Subcutaneous adipose tissue (tissue), 4 donors: ENCODE data around the gene MOB3B. TPM values are rescaled to one million over a fixed set of nuclear protein-coding genes. Genes with fewer than 3 reads are reported as not detected.

ENCODE experiments used
- total RNA-seq, 4 donors: library from RNA; depleted of rRNA; stranded (reverse); fragments of >200 nt; gene quantifications; one replicate each; pipeline ENCODE4 v1.1.0, GENCODE V29; 2016
- TF ChIP-seq, protein P1 (sequence below): fragments of 450-650 bp; IDR thresholded peaks from one replicate; pipeline ENCODE4 v1.5.1; 2016; ENCODE audit warnings: low read depth, mild to moderate bottlenecking, control low read depth, antibody characterized with exemption, moderate library complexity

Gene MOB3B
- total RNA-seq, 4 donors from 2014 or later = 11.9 to 13.4 (median 12.6) TPM

DNA sequence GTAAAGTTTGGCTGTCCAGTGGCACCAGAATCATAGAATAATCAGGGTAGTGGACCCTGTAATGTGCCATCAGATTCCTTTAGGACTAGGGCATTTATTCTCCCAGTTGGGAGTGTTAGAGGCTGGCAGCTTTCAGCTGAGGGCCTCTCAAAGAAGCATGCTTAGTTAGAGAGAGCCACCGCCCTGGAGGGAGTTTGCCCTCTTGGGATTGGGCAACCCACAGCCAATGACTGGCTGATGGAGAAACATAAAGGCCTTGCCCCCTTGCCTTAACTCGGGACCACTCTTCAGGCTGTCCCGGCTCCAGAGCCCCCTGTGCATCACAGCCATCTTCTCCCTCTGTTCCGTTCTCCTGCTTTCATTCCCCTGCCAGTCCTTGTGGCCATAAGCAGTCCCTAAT is 26.0 kb downstream of the MOB3B start:
- TF ChIP-seq, protein P1, sequence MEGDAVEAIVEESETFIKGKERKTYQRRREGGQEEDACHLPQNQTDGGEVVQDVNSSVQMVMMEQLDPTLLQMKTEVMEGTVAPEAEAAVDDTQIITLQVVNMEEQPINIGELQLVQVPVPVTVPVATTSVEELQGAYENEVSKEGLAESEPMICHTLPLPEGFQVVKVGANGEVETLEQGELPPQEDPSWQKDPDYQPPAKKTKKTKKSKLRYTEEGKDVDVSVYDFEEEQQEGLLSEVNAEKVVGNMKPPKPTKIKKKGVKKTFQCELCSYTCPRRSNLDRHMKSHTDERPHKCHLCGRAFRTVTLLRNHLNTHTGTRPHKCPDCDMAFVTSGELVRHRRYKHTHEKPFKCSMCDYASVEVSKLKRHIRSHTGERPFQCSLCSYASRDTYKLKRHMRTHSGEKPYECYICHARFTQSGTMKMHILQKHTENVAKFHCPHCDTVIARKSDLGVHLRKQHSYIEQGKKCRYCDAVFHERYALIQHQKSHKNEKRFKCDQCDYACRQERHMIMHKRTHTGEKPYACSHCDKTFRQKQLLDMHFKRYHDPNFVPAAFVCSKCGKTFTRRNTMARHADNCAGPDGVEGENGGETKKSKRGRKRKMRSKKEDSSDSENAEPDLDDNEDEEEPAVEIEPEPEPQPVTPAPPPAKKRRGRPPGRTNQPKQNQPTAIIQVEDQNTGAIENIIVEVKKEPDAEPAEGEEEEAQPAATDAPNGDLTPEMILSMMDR = no peak

DNA sequence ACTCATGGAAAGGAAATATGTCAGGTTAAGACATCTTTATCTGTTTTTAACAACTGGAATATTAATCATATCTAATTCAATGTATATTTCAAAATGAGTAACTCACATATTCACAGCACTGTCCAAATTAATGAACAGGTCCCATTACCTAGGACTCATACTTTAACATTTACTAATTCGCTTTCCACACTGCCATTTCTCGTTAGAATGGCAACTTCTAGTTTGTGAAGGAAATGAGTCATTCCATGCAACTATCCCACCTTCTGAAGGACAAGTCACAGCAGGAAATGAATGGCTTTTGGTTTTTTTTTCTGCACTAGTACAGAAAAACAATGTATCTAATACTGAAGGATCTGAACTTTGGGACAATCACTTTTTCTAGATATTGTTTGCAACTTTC is 30.2 kb downstream of the MOB3B start:
- TF ChIP-seq, protein P1 = no peak

DNA sequence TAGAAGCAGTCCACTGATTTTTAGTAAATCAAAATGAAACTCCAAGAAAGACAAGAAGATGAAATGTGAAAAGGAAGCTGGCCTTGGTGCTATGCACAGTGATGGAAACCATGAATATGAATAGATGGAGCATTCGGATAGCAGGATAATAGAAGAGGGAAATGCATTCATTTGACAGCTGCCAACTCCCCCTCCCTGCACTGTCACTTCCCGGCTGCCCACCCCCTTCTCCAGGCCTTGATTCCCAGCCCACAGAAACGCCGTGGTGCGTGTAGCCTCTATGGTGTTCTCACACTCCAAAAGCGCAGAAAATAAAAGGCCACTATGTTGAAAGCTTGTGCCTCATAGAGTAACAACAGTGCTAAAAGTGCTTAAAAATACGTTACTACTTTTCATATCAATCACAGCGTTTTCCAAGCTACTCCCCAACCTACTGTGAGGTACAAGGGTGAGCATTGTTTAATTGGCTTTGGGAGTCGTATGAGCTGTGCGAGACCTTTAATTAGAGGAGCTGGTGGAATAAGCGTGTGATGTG is 31.7 kb downstream of the MOB3B start:
- TF ChIP-seq, protein P1 = no peak

DNA sequence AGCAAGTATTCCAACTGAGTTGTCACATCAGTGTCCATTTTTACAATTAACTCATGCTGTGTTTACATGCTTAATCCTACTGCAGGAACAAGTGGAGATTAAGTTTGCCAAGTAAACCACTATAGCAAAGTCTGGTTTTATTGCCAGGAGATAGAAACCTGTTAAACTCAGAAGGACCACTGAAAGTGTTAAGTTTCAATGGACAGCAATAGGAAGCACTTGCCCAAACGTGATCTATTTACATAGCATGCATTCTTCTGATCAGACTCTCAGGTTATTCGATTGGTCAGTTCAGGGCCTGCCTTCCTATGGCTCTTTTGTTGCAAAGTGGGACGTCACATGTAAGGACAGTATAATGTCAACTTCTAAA is 33.5 kb downstream of the MOB3B start:
- TF ChIP-seq, protein P1 = no peak

DNA sequence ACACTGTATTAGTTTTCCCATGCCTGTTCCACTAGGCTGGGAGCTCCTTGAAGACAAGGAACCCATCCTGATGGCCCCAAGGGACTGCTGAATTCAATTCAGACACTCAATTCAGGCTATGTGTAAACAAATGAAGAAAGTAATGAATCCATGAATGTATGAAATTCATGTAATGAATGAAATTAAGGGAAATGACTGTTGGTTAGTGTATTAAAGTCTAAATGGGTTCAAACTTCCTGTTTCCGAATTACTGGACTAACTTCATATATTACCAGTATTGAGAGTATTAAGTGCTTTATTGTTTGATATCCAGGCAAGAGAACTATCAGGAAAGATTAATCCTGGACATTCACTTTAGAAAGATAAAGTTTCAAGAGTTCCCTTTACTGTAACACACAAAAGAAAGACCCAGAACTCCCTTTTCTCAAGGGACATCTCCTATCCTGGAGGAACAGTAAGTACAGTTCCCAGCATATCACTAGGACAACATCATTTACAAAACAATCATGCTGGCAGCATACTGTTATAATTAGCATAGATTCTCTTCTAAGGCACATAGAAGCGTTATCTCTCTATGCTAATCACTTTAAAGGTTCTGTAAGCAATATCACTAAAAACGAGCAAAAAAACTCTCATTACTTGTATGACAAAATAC is 34.0 kb downstream of the MOB3B start:
- TF ChIP-seq, protein P1 = no peak

DNA sequence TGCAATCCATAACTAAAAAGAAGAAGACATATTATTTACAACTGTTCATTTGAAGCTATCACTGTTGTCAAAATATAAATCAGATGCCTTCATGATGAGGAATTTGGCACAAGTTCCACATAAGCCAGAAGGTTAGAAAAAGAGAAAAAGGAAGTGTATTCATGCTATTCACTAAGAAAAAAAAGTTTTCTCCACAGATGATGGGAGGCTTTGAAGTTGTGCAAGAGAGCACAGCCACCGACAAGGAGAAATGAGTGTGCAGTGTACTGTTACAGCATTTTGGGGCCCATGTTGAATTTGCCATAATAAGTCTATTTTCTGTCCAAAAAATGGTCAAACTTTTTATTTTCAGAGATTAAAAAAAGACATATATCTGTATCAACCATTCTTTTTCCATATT is 38.5 kb downstream of the MOB3B start:
- TF ChIP-seq, protein P1 = no peak

DNA sequence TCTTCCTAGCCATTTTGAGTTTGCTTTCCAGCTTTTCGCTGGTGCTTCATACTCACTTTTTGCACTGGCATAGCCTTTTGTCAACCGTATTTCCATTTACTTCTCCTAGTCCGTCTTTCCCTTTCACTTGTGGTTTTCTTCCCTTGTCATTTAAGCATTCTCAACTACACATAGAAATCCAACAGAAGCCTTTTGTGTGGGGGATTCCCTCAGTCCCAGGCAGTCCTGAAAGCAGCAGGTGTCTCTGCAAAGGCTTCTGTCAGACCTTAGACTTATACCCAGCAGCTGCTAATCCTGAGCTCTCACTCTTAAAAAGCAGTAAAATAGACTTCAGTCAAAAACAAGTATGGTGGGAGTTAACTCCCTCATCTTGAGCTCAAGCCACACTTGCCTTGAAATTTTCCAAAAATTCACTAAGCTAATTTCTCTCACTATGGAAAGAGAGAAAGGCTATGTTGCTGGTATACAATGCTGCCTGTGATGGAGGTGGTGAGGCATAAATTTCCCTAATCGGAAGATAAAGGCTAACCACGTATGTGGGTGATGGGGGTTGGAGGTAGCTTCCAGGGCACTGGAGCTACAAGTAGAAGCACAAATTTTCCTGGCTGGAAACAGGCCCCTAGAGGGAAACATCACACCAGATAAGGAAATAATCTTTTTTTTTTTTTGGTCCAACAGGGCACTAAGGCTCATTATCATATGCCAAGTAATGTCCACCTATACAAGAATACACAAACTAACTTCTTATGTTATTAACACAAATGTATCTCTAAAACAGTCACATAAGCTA is 40.3 kb downstream of the MOB3B start:
- TF ChIP-seq, protein P1 = no peak
